K562 (cell line): Measurements from ENCODE around the gene CLIP2. TPM values are rescaled to one million over a fixed set of nuclear protein-coding genes. Genes with fewer than 3 reads are reported as not detected.

Experiments
- ATAC-seq: fragments of 200-7000 bp; cut with Tn5 transposase; 3 replicates; pipeline ENCODE4 v1.9.1; 2020; ENCODE audit warnings: moderate library complexity
- BruUV-seq: library from RNA; stranded (reverse); fragments of 400-500 nt; replicated peaks from 2 replicates; lab custom pipeline; 2021; lab: Mats Ljungman, UMichigan
- CTCF ChIA-PET: fragments of 300-600 bp; formaldehyde crosslinking; extraction: SDS; loops from one replicate; lab custom pipeline; 2021; ENCODE audit warnings: low intra/inter-chr PET ratio; lab: Yijun Ruan, JAX
- POLR2A ChIA-PET: fragments of 300-600, 350-650 bp; sonication (Branson Sonifier 250); formaldehyde crosslinking; extraction: SDS; loops from one replicate; lab custom pipeline; 2021; ENCODE audit warnings: antibody characterized with exemption, inconsistent platforms; lab: Yijun Ruan, JAX
- DNase-seq, 4 experiments: peaks; one replicate each; pipeline versions ENCODE4 v3.0.0 to v3.0.0-alpha.2; 2011 to 2018; ENCODE audit warnings: low spot score in 3 of 4, mixed read lengths in 3 of 4; ENCODE audit errors: extremely low read depth in 1 of 4
- FAIRE-seq: peaks from 2 replicates; lab custom pipeline; 2011; peaks lifted over from hg19 to GRCh38; lab: Jason Lieb, UNC
- H2AFZ ChIP-seq: 2 replicates; pipeline ENCODE4 v1.6.0; 2011; ENCODE audit warnings: low read depth, low read length, control low read depth, inconsistent platforms
- H3K27ac ChIP-seq: fragments of 200-600 bp; 3 replicates; pipeline ENCODE4 v1.8.0; 2011; ENCODE audit warnings: low read depth, mild to moderate bottlenecking, control low read depth, inconsistent platforms, low read length, moderate library complexity, mixed read lengths; ENCODE audit errors: extremely low read depth
- H3K27me3 ChIP-seq, 2 experiments: fragments of 300-600 bp in 1 of 2; 2 replicates in 1 of 2; 3 replicates in 1 of 2; pipeline versions ENCODE4 v1.6.0 to v1.8.0; 2011; ENCODE audit warnings: inconsistent platforms in 2 of 2, low read length in 2 of 2, mild to moderate bottlenecking in 1 of 2, mixed read lengths in 1 of 2, moderate library complexity in 1 of 2; ENCODE audit not compliant: control insufficient read depth in 2 of 2, insufficient read depth in 2 of 2
- H3K36me3 ChIP-seq: fragments of 300-600 bp; 3 replicates; pipeline ENCODE4 v1.8.0; 2011; ENCODE audit warnings: mild to moderate bottlenecking, low read length, inconsistent platforms; ENCODE audit not compliant: control insufficient read depth, insufficient read depth
- H3K4me1 ChIP-seq, 2 experiments: fragments of 200-600 bp in 1 of 2; replicated peaks in 1 of 2; 2 replicates in 1 of 2; 3 replicates in 1 of 2; pipeline versions ENCODE4 v1.5.1 to v1.8.0; 2011; ENCODE audit warnings: inconsistent platforms in 2 of 2, low read length in 2 of 2, mild to moderate bottlenecking in 1 of 2, mixed read lengths in 1 of 2, moderate library complexity in 1 of 2; ENCODE audit not compliant: control insufficient read depth in 2 of 2, insufficient read depth in 2 of 2
- H3K4me2 ChIP-seq: 2 replicates; pipeline ENCODE4 v1.6.1; 2011; ENCODE audit warnings: low read length, control low read depth, inconsistent platforms, mixed read lengths; ENCODE audit not compliant: insufficient read depth
- H3K4me3 ChIP-seq: fragments of 200-600 bp; sonication (generic), shearing (Covaris generic); 2 replicates; pipeline ENCODE4 v1.5.1; 2016; ENCODE audit warnings: control low read depth, inconsistent platforms
- H3K79me2 ChIP-seq: fragments of 200-600 bp; 3 replicates; pipeline ENCODE4 v1.8.0; 2011; ENCODE audit warnings: low read length, inconsistent platforms; ENCODE audit not compliant: control insufficient read depth, insufficient read depth
- H3K9ac ChIP-seq, 2 experiments: 2 replicates each; pipeline versions ENCODE4 v1.6.0 to v1.6.1; 2011; ENCODE audit warnings: low read depth in 2 of 2, low read length in 2 of 2, control low read depth in 1 of 2, inconsistent platforms in 1 of 2, mild to moderate bottlenecking in 1 of 2, mixed read lengths in 1 of 2; ENCODE audit not compliant: insufficient read depth in 1 of 2
- H3K9me1 ChIP-seq: one replicate; pipeline ENCODE4 v1.6.0; 2011; ENCODE audit warnings: inconsistent platforms, mild to moderate bottlenecking, low read length, moderate library complexity; ENCODE audit not compliant: control insufficient read depth, insufficient read depth
- H3K9me3 ChIP-seq: replicated peaks from 2 replicates; pipeline ENCODE4 v1.5.1; 2011; ENCODE audit warnings: low read depth, low read length, inconsistent platforms; ENCODE audit not compliant: control insufficient read depth, insufficient read depth
- H4K20me1 ChIP-seq: replicated peaks from 2 replicates; pipeline ENCODE4 v1.6.1; 2011; ENCODE audit warnings: low read length, inconsistent platforms, mixed read lengths; ENCODE audit not compliant: control insufficient read depth, insufficient read depth
- CBX3 ChIP-seq, 2 experiments: IDR thresholded peaks; 1 replicate in 1 of 2; 2 replicates in 1 of 2; pipeline ENCODE4 v1.6.1; 2012; ENCODE audit warnings: inconsistent platforms in 2 of 2, low read length in 2 of 2, borderline replicate concordance in 1 of 2, control low read depth in 1 of 2
- NFYB ChIP-seq: IDR thresholded peaks from 2 replicates; pipeline ENCODE4 v1.6.1; 2011; ENCODE audit warnings: mild to moderate bottlenecking, moderate library complexity; ENCODE audit not compliant: insufficient read length; ENCODE audit errors: extremely low read depth
- SMAD3 ChIP-seq: fragments of 450-650 bp; formaldehyde crosslinking; conservative IDR thresholded peaks from 2 replicates; pipeline ENCODE4 v1.4.0; 2020; ENCODE audit warnings: mild to moderate bottlenecking
- ZNF232 ChIP-seq: sonication (generic); formaldehyde crosslinking; IDR thresholded peaks from 2 replicates; pipeline ENCODE4 v1.8.0; 2022; ENCODE audit warnings: mild to moderate bottlenecking, missing genetic modification reagents
- ZNF609 ChIP-seq: sonication (generic); formaldehyde crosslinking; IDR thresholded peaks from 2 replicates; pipeline ENCODE4 v1.8.1; 2023; ENCODE audit warnings: missing genetic modification reagents, mild to moderate bottlenecking, borderline replicate concordance
- WGBS: fragments of 100-300 bp; shearing (Covaris generic); methylation state at CpG from one replicate; pipeline ENCODE4 v1.1.6; 2016; ENCODE audit warnings: low coverage, mixed read lengths; ENCODE audit not compliant: insufficient coverage; ENCODE audit errors: missing lambda C conversion rate; 5-methylcytosine and 5-hydroxymethylcytosine counted together
- in situ Hi-C: fragments of 300-500 bp; cut with MboI; formaldehyde crosslinking; loops from 4 replicates; pipeline ENCODE4 v1.15.0; 2018; ENCODE audit warnings: inconsistent platforms, mixed read lengths
- intact Hi-C: fragments of 100-400 bp; cut with micrococcal nuclease; formaldehyde crosslinking; loops from 2 replicates; pipeline ENCODE4 v1.14.2; 2022
- polyA plus RNA-seq, 8 experiments: library from polyadenylated mRNA; depleted of rRNA in 4 of 8; stranded (reverse) in 5 of 8; unstranded in 3 of 8; fragments of >200 nt; fragmentation: Nextera tagmentation in 2 of 8; fragmentation: Illumina TruSeq in 1 of 8; extraction: Ambion mirVana in 2 of 8; extraction: Trizol in 1 of 8; gene quantifications; 2 replicates each; pipeline versions ENCODE4 v1.2.1 to v1.2.3, GENCODE V29; 2011 to 2014; ENCODE audit warnings: inconsistent platforms in 1 of 8, missing spikeins in 1 of 8
- total RNA-seq, 7 experiments: library from RNA; depleted of rRNA in 6 of 7; stranded (reverse); fragments of >200 nt in 6 of 7; fragmentation: Illumina TruSeq in 2 of 7; extraction: Trizol in 2 of 7; gene quantifications; 2 replicates each; pipeline versions ENCODE4 v1.2.1 to v1.2.3, GENCODE V29; 2011 to 2021; ENCODE audit warnings: low replicate concordance in 1 of 7

The CLIP2 gene
- total and polyA plus RNA-seq, 9 of the 15 experiments (the other 6 are each of a cell fraction or from before 2014, with no cell fraction given) = 0.07 to 5.4 (median 2.1) TPM

GRCh38 chr7:74360008-74360407 is 70.8 kb downstream of the CLIP2 start:
- in situ Hi-C loops = no loop called here
- Histone ChIP-seq H3K36me3 (no peaks in the 10 kb centered on the region), H2AFZ (no peak overlapping the region), H3K9me1 (no peaks in the 10 kb centered on the region), H3K9me3 (peaks cover 3% of the 10 kb centered on the region; the same call in 1 of the 2 replicates), H3K9ac (peak overlapping the region in 1 of 2 experiments; percentile 21; a peak in 1 of 4 replicates), H3K4me3 (no peak overlapping the region), H3K27ac (no peak overlapping the region), H4K20me1 (peaks cover 3% of the 10 kb centered on the region; the same call in 1 of the 2 replicates), H3K27me3 (no peaks in the 10 kb centered on the region), H3K4me2 (no peak overlapping the region), H3K4me1 (peaks cover under 1 to 9% of the 10 kb centered on the region in 2 experiments; a peak in 4 of 5 replicates), H3K79me2 (no peaks in the 10 kb centered on the region)
- ATAC-seq = no peak
- no peak for DNase-seq
- no peak for TF ChIP-seq NFYB
- no peak for TF ChIP-seq SMAD3 (CRISPR knock-in tag)
- TF ChIP-seq ZNF609 (CRISPR knock-in tag) = no peak
- no peak for TF ChIP-seq CBX3 (IDR thresholded peaks at IDR 0.05; ENCODE audit: borderline replicate concordance in 1 of 2, low read length in 2 of 2)
- no peak for TF ChIP-seq ZNF232
- 74% methylated on average over 11 of the region's 11 CpGs for WGBS
- CTCF ChIA-PET = no interaction called here
- FAIRE-seq = no peak
- BruUV-seq = no TSS peak
- intact Hi-C loops = no loop called here
- POLR2A ChIA-PET = no interaction called here
